Fibroblast of villous mesenchyme (primary cell): ENCODE measurements around the gene KIF25. TPM values are rescaled to one million over a fixed set of nuclear protein-coding genes. Genes with fewer than 3 reads are reported as not detected.
A peak's percentile ranks its signal among the peaks of the same experiment; 100 is the strongest.

Source experiments
- DNase-seq: peaks from one replicate; pipeline ENCODE4 v3.0.0-alpha.2; 2010; ENCODE audit warnings: low read depth
- H3K4me3 ChIP-seq: 2 replicates; pipeline ENCODE4 v1.5.1; 2011; ENCODE audit warnings: low read depth, mild to moderate bottlenecking, low read length
- CTCF ChIP-seq: IDR thresholded peaks from 2 replicates; pipeline ENCODE4 v1.5.1; 2012; ENCODE audit warnings: low read depth, mild to moderate bottlenecking, low read length; ENCODE audit not compliant: insufficient read depth
- total RNA-seq: library from RNA; depleted of rRNA; stranded (reverse); fragments of >200 nt; gene quantifications from 2 replicates; pipeline ENCODE4 v1.2.3, GENCODE V29; 2012

The KIF25 gene
- total RNA-seq, 1 donor: not detected

- no peak for DNase-seq
- H3K4me3 ChIP-seq: no peak overlapping the region
- TF ChIP-seq CTCF: no peak
These were observed 15.2 kb downstream of the KIF25 start for GRCh38 chr6:168012431-168013249.

GRCh38 chr6:168013250-168013915, 15.9 kb downstream of the KIF25 start:
- no peak overlapping the region for H3K4me3 ChIP-seq
- TF ChIP-seq CTCF: no peak
- no peak for DNase-seq

GRCh38 chr6:168014428-168014827, 17.0 kb downstream of the KIF25 start:
- H3K4me3 ChIP-seq: no peak overlapping the region
- no peak for TF ChIP-seq CTCF
- no peak for DNase-seq

GRCh38 chr6:168015009-168015408, 17.5 kb downstream of the KIF25 start:
- no peak for DNase-seq
- H3K4me3 ChIP-seq: no peak overlapping the region
- TF ChIP-seq CTCF: no peak

GRCh38 chr6:168015482-168016175, 18.2 kb downstream of the KIF25 start:
- peak; percentile 45 for DNase-seq
- TF ChIP-seq CTCF: no peak
- no peak overlapping the region for H3K4me3 ChIP-seq

- TF ChIP-seq CTCF: no peak
- no peak for DNase-seq
- no peak overlapping the region for H3K4me3 ChIP-seq
These were observed 18.7 kb downstream of the KIF25 start for GRCh38 chr6:168016176-168016620.
